ENCODE data around the gene COPS7A.

COPS7A gene

GRCh38 chr12:6750506-6750905 lies 26.7 kb downstream of the COPS7A start:
- in situ Hi-C loops (cut with MboI; ENCODE audit: low sequenced_read_pairs): no loop called here

DNA sequence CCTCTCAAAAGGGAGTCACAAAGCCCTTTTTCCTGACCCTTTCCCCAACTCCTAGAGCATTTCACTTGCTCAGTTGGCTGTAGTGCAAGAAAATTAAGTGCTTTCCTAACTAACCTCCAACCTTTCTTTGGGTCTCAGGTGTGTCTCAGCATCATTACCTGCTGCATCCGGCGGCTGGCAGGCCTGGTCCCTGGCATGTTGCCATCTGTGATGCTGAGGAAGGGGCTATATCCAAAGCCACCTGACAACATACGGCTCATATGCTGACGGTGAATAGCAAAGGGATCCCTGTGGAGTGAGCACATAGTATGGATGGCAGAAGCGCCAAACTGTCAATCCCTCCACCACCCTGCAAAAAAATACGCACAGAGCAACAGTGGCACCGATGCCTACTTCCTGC lies 27.9 kb downstream of the COPS7A start:
- in situ Hi-C loops (cut with MboI; ENCODE audit: low sequenced_read_pairs): no loop called here

DNA sequence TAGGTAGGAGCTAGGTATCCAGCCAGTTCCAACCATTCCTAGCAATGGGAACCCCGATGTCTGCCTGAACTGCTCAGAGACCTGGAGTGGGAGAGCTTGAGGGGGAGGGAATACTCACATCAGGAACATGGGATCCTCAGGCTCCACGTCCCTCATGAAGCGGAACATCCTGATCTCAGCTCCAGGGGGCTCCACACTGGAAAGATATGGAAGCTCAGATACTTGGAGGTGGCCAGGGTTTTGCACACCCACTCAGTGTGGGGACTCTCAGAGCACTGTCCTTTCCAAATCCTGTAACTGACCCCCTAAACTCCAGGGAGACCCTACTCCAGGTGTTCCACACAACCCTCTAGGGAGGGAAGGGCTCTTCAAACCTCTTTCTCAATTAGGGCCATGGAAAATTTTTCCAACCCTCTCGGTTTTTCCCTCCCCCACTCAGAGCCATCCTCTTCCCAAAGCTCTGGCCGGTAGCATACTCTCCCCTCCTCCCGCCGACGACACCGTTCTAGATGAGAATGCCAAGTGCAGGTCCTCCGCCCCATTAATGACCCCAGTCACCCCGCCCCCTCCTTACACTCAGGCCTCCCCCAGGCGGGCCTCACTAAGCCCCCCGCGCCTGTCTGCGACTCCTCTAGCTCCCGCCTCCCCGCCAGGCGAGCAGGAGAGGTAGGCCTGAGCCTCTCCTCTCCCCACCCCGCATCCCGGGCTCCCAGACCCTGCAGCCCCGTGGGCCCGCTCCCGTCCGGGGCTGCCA lies 28.5 kb downstream of the COPS7A start:
- in situ Hi-C loops (cut with MboI; ENCODE audit: low sequenced_read_pairs): no loop called here

- in situ Hi-C loops (cut with MboI; ENCODE audit: low sequenced_read_pairs): no loop called here
Observed at GRCh38 chr12:6752921-6753771, 29.3 kb downstream of the COPS7A start, which contains the start of gene MLF2. Gene MLF2, minus strand, starts transcription at chr12:6753141. Its CDS starts 807 bp downstream, at chr12:6752334.

GRCh38 chr12:6753772-6754356 lies 30.0 kb downstream of the COPS7A start:
- in situ Hi-C loops (cut with MboI; ENCODE audit: low sequenced_read_pairs): no loop called here

DNA sequence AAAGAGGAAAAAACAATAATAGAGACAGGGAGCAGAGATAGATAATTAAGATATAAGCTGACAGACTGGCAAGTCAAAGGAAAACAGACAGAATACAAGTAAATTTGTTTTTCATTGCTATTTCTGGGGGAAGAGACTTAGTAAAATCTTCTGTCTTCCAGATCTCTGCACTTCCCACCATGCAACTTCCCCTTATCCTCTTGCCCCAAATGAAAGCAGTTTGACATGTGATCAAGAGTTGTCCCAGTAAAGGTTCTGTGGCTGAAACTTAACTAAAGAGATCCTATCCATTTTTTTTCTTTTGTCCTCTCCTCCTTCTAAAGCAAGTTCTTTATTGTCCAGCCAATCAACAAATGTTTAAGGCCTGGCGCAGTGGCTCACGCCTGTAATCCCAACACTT lies 30.6 kb downstream of the COPS7A start:
- in situ Hi-C loops (cut with MboI; ENCODE audit: low sequenced_read_pairs): no loop called here

GRCh38 chr12:6757028-6757690 lies 33.3 kb downstream of the COPS7A start:
- in situ Hi-C loops (cut with MboI; ENCODE audit: low sequenced_read_pairs): no loop called here

DNA sequence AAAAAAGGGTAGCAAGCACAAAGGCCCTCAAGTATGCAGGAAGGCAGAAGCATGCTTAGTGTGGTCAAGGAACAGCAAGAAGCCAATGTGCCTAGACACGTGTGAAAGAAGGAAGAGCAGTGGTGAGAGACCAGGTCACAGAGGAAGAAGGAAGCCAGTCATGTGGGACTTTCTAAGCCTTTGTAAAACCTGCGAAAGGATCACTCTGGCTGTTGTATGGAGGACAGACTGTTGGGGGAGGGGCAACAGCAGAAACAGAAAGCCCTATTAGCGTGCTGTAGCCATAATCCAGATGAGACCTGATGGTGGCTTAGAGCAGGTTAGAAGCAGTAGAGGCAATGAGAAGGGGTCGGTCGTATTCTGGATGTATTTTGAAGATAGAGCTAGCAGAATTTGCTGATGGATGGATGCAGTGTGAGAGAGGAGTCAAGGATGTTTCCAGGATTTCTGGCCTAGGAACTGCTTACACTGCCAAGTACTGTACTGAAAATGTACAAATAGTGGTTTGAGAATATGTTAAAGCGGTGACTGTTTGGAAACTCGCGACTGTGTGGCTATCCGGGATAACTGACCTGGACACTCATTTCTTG lies 34.8 kb downstream of the COPS7A start:
- in situ Hi-C loops (cut with MboI; ENCODE audit: low sequenced_read_pairs): no loop called here

- in situ Hi-C loops (cut with MboI; ENCODE audit: low sequenced_read_pairs): no loop called here
Observed at GRCh38 chr12:6759741-6760140, 35.9 kb downstream of the COPS7A start.

DNA sequence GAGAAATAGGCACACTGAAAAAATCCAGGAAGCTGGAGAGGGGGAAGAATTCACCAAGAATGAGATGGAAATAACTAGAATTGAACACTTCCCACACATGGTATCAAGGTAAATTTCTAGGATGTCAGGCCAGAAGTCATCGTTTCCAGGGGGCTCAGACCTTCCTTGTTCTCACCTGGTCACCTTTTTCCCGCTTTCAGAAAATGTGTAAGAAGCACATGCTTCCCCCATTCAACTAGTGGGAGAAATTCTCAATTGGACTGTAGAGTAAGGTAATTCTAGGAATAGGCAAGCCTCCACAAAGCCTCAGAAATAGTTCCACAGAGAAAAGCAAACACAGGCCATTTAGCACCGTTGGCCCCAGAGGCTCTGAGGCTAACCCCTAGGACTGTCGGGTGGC lies 39.5 kb downstream of the COPS7A start:
- in situ Hi-C loops (cut with MboI; ENCODE audit: low sequenced_read_pairs): no loop called here

GRCh38 chr12:6764011-6764828 lies 40.4 kb downstream of the COPS7A start:
- in situ Hi-C loops (cut with MboI; ENCODE audit: low sequenced_read_pairs): no loop called here

DNA sequence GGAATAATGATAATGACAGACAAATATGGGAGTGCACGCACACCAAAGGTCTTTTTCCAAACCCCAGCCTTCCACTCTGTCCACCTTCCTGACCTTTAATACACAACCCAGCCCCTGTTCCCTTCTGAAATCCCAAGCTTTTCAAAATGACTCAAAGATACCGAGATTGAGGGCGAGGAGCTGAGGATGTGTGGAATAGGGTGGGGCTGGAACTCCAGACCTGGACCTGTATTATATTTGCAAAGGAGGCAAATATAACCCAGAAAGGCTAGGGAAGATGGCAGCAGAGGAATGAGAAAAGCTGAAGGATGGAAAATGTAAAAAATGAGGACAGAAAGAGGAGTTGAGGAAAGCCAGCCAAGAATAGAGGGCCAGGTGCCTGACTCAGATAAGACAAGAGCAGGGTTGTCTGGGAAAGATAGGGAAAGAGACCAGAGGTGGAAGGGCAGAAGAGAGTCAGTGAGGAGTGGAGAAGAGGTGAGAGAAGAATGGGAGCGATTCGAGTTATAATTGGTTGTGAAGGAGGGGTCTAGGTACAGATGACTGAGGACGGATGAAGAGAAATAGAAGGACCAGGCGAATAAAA lies 41.3 kb downstream of the COPS7A start:
- in situ Hi-C loops (cut with MboI; ENCODE audit: low sequenced_read_pairs): no loop called here

DNA sequence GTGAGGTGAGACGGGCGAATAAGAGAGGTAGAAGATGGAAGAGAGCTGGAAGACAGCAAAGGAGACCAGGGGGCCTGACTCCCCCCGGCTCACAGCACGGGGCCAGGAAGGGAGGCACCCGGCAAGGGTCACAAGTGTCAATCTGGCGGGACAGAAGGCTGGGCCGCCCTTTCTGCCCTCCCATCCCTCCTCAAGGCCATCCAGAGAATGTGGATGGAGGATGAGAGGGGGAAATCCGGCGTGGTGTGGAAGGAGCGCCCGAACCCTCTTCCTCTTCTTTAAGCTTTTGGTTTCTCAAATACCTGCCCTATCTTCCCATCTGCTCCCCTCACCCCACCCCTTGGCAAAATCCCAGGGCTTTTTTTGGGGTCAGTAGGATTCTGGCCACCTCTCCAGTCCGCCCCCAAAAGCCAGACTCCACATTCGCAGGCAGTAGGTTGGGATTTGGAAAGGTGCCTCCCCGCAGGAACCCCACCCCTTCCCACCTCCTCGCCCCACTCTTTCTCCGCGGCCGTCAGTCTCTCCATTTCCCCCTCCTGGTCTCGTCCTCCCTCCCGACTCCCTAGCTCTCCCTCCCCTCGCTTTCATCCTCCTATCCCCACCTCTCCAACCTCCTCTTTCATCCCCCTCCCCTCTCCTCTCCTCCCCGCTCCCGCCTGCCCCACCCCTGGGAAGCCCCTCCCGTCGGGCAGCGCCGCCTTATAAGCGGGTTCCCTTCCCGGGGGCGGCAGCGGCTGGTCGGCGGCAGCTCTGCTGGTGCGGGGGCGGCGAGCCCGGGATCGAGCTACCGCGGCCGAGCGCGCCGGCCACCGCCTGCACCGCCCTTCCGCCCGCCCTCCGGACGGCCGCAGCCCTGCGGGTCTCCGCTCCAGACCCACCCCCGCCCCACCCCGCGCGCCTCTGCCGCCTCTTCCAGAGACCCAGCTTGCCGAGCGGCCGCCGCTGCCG lies 42.1 kb downstream of the COPS7A start, which contains the start of gene PTMS:
PTMS (plus strand) TSS at position 730 of the 948 bp plus-strand sequence. CDS start 343 bp downstream, outside the sequence.
- in situ Hi-C loops (cut with MboI; ENCODE audit: low sequenced_read_pairs): no loop called here

DNA sequence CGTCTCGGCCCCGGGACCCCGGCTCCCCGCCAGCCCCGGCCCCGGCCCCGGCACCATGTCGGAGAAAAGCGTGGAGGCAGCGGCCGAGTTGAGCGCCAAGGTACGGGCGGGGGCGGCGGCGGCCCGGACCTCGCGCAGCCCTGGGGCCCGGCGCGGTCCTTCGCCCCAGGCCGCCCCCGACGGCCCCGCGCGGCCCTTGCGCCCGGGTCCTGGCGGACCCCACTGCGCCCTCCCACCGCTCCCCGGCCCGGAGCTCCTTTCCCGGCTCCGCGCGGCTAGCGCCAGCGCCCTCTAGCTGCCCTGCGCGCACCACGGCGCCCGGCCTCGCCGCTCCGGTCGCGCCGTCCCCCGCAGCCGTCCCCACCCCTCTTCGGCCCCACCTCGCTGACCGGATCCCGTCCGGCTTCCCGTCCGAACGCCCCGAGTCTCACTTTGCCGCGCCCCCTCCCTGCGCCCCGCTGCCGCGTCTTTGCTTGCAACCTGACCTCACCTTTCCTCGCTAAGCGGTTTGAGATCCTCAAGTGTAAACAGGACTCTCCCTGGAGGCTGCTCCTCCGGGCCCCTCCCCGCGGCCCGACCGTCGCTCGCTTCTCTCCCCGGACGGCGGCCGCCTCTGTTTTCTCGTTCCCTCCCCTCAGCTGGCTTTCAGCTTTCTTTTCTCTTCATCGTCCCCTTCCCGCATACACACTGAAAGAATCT lies 43.0 kb downstream of the COPS7A start:
- in situ Hi-C loops (cut with MboI; ENCODE audit: low sequenced_read_pairs): no loop called here

DNA sequence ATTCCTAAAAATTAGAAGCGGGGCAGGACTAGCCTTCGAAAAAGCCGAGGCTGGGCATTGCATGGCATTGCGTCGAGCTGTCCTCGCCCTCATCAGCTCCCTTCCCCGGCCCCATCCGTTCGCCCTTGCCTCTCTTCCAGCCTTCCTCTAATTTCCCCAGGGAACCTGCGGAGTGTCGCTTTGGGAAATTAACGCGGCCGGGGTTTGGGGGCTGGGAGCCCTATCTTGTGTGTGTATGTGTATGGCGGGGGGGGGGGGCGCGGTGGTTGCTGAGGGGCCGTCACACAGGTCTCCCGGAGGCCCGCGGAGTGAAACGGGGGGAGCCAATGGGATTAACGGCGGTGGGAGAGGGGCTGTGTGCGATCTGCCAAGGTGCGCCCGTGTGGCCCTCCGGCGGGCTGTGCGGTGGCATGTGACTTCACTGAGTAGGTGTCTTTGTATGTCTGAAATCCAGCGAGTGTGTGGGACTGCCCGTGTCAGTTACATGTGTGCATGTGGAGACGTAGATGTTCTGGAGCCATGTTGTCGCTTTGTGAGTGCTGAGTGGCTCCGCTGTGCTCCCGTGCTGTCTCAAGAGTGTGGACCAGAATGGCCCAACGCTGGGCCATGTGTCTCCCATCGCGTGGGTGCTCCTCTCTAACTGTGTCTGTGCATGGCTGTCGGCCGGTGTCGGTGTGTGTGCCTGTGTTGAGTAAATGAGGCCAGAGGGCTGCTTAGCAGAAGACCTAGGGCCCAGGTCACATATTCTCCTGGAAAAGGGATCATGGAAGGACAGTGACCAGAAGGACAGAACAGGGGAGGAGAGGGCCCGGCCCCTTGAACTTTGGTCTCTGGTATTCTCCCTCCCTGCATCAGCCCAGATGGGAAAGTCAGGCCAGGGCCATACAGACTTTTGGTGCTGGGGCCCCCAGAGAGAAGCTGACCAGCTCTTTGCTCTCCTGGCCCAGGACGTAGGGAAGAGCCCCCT lies 43.8 kb downstream of the COPS7A start:
- in situ Hi-C loops (cut with MboI; ENCODE audit: low sequenced_read_pairs): no loop called here

GRCh38 chr12:6768437-6768914 lies 44.6 kb downstream of the COPS7A start:
- in situ Hi-C loops (cut with MboI; ENCODE audit: low sequenced_read_pairs): no loop called here

All from hTERT RPE-1 (cell line).